Measurements from ENCODE around the gene EGR4.

The EGR4 gene

GRCh38 chr2:73258186-73258912 is 35.0 kb downstream of the EGR4 start:
- H2BK12ac ChIP-seq (ENCODE audit: low read length): no peak overlapping the region
- no peak overlapping the region for H2AK5ac ChIP-seq (ENCODE audit: low read depth, low read length)
- H3K4me3 ChIP-seq (ENCODE audit: low read length in 2 of 2): no peak overlapping the region
- H2BK120ac ChIP-seq (ENCODE audit: low read depth, low read length): no peak overlapping the region
- H3K4ac ChIP-seq (ENCODE audit: low read length): no peak overlapping the region
- H3K4me2 ChIP-seq (ENCODE audit: insufficient read depth, low read length, poor library complexity, severe bottlenecking): no peak overlapping the region
- DNase-seq (ENCODE audit: low spot score): no peak
- no peaks in the 10 kb centered on the region for H3K27me3 ChIP-seq (ENCODE audit: control insufficient read depth in 3 of 3, insufficient read depth in 3 of 3, low read depth in 1 of 3, low read length in 3 of 3)
- H3K27ac ChIP-seq (replicated peaks; ENCODE audit: low read length): no peak overlapping the region
- H2BK15ac ChIP-seq (ENCODE audit: low read length): no peak overlapping the region
- peaks cover 0 to 4% of the 10 kb centered on the region in 2 donors for H3K4me1 ChIP-seq (ENCODE audit: control insufficient read depth in 2 of 2, insufficient read depth in 1 of 2, low read depth in 1 of 2, low read length in 2 of 2)
- WGBS, 2 donors (ENCODE audit: extremely low coverage in 2 of 2, insufficient read length in 2 of 2, insufficient replicate concordance in 1 of 2): no CpG with 5 or more reads among the region's 8 CpGs
- H4K91ac ChIP-seq (ENCODE audit: low read depth, low read length, poor library complexity): no peak overlapping the region
- H3K9ac ChIP-seq (ENCODE audit: low read depth, low read length, poor library complexity): no peak overlapping the region
- H2BK5ac ChIP-seq (ENCODE audit: low read length): no peak overlapping the region
- H3K36me3 ChIP-seq (replicated peaks in 1 of 2; ENCODE audit: control insufficient read depth in 2 of 2, insufficient read depth in 2 of 2, low read length in 2 of 2): peaks cover 13 to 33% of the 10 kb centered on the region in 2 donors
- no peak overlapping the region for H4K8ac ChIP-seq (ENCODE audit: low read depth, low read length)
- no peak overlapping the region for H3K18ac ChIP-seq (ENCODE audit: low read length)
- H3K9me3 ChIP-seq (replicated peaks in 1 of 2; ENCODE audit: control insufficient read depth in 2 of 2, insufficient read depth in 1 of 2, low read depth in 1 of 2, low read length in 2 of 2): no peaks in the 10 kb centered on the region
- no peaks in the 10 kb centered on the region for H3K79me1 ChIP-seq (ENCODE audit: low read depth, low read length)
- no peak overlapping the region for H3K14ac ChIP-seq (ENCODE audit: low read length)
- H2AFZ ChIP-seq (ENCODE audit: low read length): no peak overlapping the region
- H3K23ac ChIP-seq (ENCODE audit: low read depth, low read length, poor library complexity): no peak overlapping the region

DNA sequence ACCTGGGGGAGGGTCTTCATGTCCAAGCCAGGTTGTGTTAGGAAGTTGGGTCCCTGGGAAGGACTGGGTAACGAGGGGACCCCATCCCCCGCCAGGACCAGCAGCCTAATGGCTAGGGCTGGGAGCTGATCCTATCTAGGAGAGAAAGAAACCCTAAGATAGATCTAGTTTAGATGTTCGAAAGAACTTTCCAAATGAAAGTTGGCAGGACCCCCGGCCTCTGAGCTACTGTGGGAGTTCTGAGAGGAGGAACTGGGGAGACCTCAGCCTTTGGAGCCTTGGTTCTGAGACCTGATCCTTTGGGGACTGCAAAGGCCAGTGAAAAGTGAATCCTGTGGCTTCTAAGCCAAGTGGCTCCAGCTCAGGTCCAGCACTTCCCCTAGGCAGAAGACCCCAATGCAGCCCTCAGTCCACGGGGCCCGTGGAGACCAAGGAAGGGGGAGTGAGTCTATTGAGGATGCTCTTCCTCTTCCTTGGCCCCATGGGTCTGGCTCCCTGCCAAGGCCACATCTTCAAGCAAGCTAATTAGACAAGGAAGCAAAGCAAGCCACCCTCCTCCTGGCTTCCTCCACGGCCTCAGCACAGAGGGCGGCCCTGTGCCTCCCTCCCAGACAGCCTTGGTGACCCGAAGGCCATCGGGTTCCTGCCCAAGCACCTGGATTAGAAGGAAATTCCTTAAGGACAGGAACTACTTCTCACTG is 35.8 kb downstream of the EGR4 start:
- no peak overlapping the region for H3K4me3 ChIP-seq (ENCODE audit: low read length in 2 of 2)
- no peak overlapping the region for H2AFZ ChIP-seq (ENCODE audit: low read length)
- H3K4me1 ChIP-seq (ENCODE audit: control insufficient read depth in 2 of 2, insufficient read depth in 1 of 2, low read depth in 1 of 2, low read length in 2 of 2): peaks cover 0 to 4% of the 10 kb centered on the region in 2 donors
- WGBS, 2 donors (ENCODE audit: extremely low coverage in 2 of 2, insufficient read length in 2 of 2, insufficient replicate concordance in 1 of 2): no CpG with 5 or more reads among the region's 10 CpGs
- DNase-seq (ENCODE audit: low spot score): no peak
- no peak overlapping the region for H3K14ac ChIP-seq (ENCODE audit: low read length)
- no peak overlapping the region for H2BK5ac ChIP-seq (ENCODE audit: low read length)
- H4K91ac ChIP-seq (ENCODE audit: low read depth, low read length, poor library complexity): no peak overlapping the region
- no peak overlapping the region for H3K4me2 ChIP-seq (ENCODE audit: insufficient read depth, low read length, poor library complexity, severe bottlenecking)
- H3K27ac ChIP-seq (replicated peaks; ENCODE audit: low read length): no peak overlapping the region
- H3K4ac ChIP-seq (ENCODE audit: low read length): no peak overlapping the region
- H3K23ac ChIP-seq (ENCODE audit: low read depth, low read length, poor library complexity): no peak overlapping the region
- no peak overlapping the region for H3K9ac ChIP-seq (ENCODE audit: low read depth, low read length, poor library complexity)
- no peak overlapping the region for H2BK12ac ChIP-seq (ENCODE audit: low read length)
- no peaks in the 10 kb centered on the region for H3K9me3 ChIP-seq (replicated peaks in 1 of 2; ENCODE audit: control insufficient read depth in 2 of 2, insufficient read depth in 1 of 2, low read depth in 1 of 2, low read length in 2 of 2)
- no peaks in the 10 kb centered on the region for H3K79me1 ChIP-seq (ENCODE audit: low read depth, low read length)
- no peak overlapping the region for H3K18ac ChIP-seq (ENCODE audit: low read length)
- no peak overlapping the region for H2BK15ac ChIP-seq (ENCODE audit: low read length)
- H3K36me3 ChIP-seq (replicated peaks in 1 of 2; ENCODE audit: control insufficient read depth in 2 of 2, insufficient read depth in 2 of 2, low read length in 2 of 2): peaks cover 16 to 41% of the 10 kb centered on the region in 2 donors
- no peak overlapping the region for H2BK120ac ChIP-seq (ENCODE audit: low read depth, low read length)
- H2AK5ac ChIP-seq (ENCODE audit: low read depth, low read length): no peak overlapping the region
- no peaks in the 10 kb centered on the region for H3K27me3 ChIP-seq (ENCODE audit: control insufficient read depth in 3 of 3, insufficient read depth in 3 of 3, low read depth in 1 of 3, low read length in 3 of 3)
- H4K8ac ChIP-seq (ENCODE audit: low read depth, low read length): no peak overlapping the region

GRCh38 chr2:73257021-73257420 is 36.3 kb downstream of the EGR4 start:
- Histone ChIP-seq H3K4me2 (ENCODE audit: insufficient read depth, low read length, poor library complexity, severe bottlenecking) (no peak overlapping the region), H2AFZ (ENCODE audit: low read length) (no peak overlapping the region), H2BK120ac (ENCODE audit: low read depth, low read length) (no peak overlapping the region), H2BK15ac (ENCODE audit: low read length) (no peak overlapping the region), H2BK5ac (ENCODE audit: low read length) (no peak overlapping the region), H3K4ac (ENCODE audit: low read length) (no peak overlapping the region), H3K9me3 (replicated peaks in 1 of 2; ENCODE audit: control insufficient read depth in 2 of 2, insufficient read depth in 1 of 2, low read depth in 1 of 2, low read length in 2 of 2) (no peaks in the 10 kb centered on the region), H3K27ac (replicated peaks; ENCODE audit: low read length) (no peak overlapping the region), H3K4me1 (ENCODE audit: control insufficient read depth in 2 of 2, insufficient read depth in 1 of 2, low read depth in 1 of 2, low read length in 2 of 2) (peaks cover 0 to 4% of the 10 kb centered on the region in 2 donors), H4K91ac (ENCODE audit: low read depth, low read length, poor library complexity) (no peak overlapping the region), H3K79me1 (ENCODE audit: low read depth, low read length) (no peaks in the 10 kb centered on the region), H3K23ac (ENCODE audit: low read depth, low read length, poor library complexity) (no peak overlapping the region), H2AK5ac (ENCODE audit: low read depth, low read length) (no peak overlapping the region), H3K4me3 (ENCODE audit: low read length in 2 of 2) (no peak overlapping the region), H3K18ac (ENCODE audit: low read length) (no peak overlapping the region), H3K36me3 (replicated peaks in 1 of 2; ENCODE audit: control insufficient read depth in 2 of 2, insufficient read depth in 2 of 2, low read length in 2 of 2) (peaks cover 20 to 46% of the 10 kb centered on the region in 2 donors), H2BK12ac (ENCODE audit: low read length) (no peak overlapping the region), H3K27me3 (ENCODE audit: control insufficient read depth in 3 of 3, insufficient read depth in 3 of 3, low read depth in 1 of 3, low read length in 3 of 3) (no peaks in the 10 kb centered on the region), H3K14ac (ENCODE audit: low read length) (no peak overlapping the region), H4K8ac (ENCODE audit: low read depth, low read length) (no peak overlapping the region), H3K9ac (ENCODE audit: low read depth, low read length, poor library complexity) (no peak overlapping the region)
- WGBS, 2 donors (ENCODE audit: extremely low coverage in 2 of 2, insufficient read length in 2 of 2, insufficient replicate concordance in 1 of 2): no CpG with 5 or more reads among the region's 2 CpGs
- no peak for DNase-seq (ENCODE audit: low spot score)

- Histone ChIP-seq H3K27ac (replicated peaks; ENCODE audit: low read length) (no peak overlapping the region), H3K4me1 (ENCODE audit: control insufficient read depth in 2 of 2, insufficient read depth in 1 of 2, low read depth in 1 of 2, low read length in 2 of 2) (peaks cover 0 to 4% of the 10 kb centered on the region in 2 donors), H3K18ac (ENCODE audit: low read length) (no peak overlapping the region), H2BK12ac (ENCODE audit: low read length) (no peak overlapping the region), H2AFZ (ENCODE audit: low read length) (no peak overlapping the region), H3K4me3 (ENCODE audit: low read length in 2 of 2) (no peak overlapping the region), H2BK15ac (ENCODE audit: low read length) (no peak overlapping the region), H3K14ac (ENCODE audit: low read length) (no peak overlapping the region), H3K23ac (ENCODE audit: low read depth, low read length, poor library complexity) (no peak overlapping the region), H4K91ac (ENCODE audit: low read depth, low read length, poor library complexity) (no peak overlapping the region), H2BK5ac (ENCODE audit: low read length) (no peak overlapping the region), H2BK120ac (ENCODE audit: low read depth, low read length) (no peak overlapping the region), H3K9me3 (replicated peaks in 1 of 2; ENCODE audit: control insufficient read depth in 2 of 2, insufficient read depth in 1 of 2, low read depth in 1 of 2, low read length in 2 of 2) (no peaks in the 10 kb centered on the region), H3K27me3 (ENCODE audit: control insufficient read depth in 3 of 3, insufficient read depth in 3 of 3, low read depth in 1 of 3, low read length in 3 of 3) (no peaks in the 10 kb centered on the region), H2AK5ac (ENCODE audit: low read depth, low read length) (no peak overlapping the region), H3K36me3 (replicated peaks in 1 of 2; ENCODE audit: control insufficient read depth in 2 of 2, insufficient read depth in 2 of 2, low read length in 2 of 2) (peaks cover 20 to 50% of the 10 kb centered on the region in 2 donors), H4K8ac (ENCODE audit: low read depth, low read length) (no peak overlapping the region), H3K4me2 (ENCODE audit: insufficient read depth, low read length, poor library complexity, severe bottlenecking) (no peak overlapping the region), H3K9ac (ENCODE audit: low read depth, low read length, poor library complexity) (no peak overlapping the region), H3K79me1 (ENCODE audit: low read depth, low read length) (no peaks in the 10 kb centered on the region), H3K4ac (ENCODE audit: low read length) (no peak overlapping the region)
- no peak for DNase-seq (ENCODE audit: low spot score)
- no CpG with 5 or more reads among the region's 1 CpG for WGBS, 2 donors (ENCODE audit: extremely low coverage in 2 of 2, insufficient read length in 2 of 2, insufficient replicate concordance in 1 of 2)
Measured at GRCh38 chr2:73256618-73256922, 36.8 kb downstream of the EGR4 start.
